HL-60 (cell line): ENCODE results near the gene EPOP.

Experiments
- DNase-seq, 2 experiments: peaks; one replicate each; pipeline ENCODE4 v3.0.0-alpha.2; 2010 to 2020; ENCODE audit warnings: low read depth in 1 of 2, low spot score in 1 of 2
- H3K27ac ChIP-seq: fragments of 250-450 bp; sonication (Bioruptor Pico); replicated peaks from 2 replicates; pipeline ENCODE4 v1.5.1; 2020; ENCODE audit warnings: mild to moderate bottlenecking, moderate library complexity
- H3K27me3 ChIP-seq: fragments of 250-450 bp; sonication (Bioruptor Pico); 2 replicates; pipeline ENCODE4 v1.5.1; 2021; ENCODE audit warnings: mild to moderate bottlenecking, moderate library complexity; ENCODE audit not compliant: insufficient read depth, poor library complexity, severe bottlenecking
- H3K4me3 ChIP-seq: replicated peaks from 2 replicates; pipeline ENCODE4 v1.5.1; 2011; ENCODE audit warnings: mild to moderate bottlenecking, control low read depth, low read length; ENCODE audit not compliant: insufficient read depth
- CTCF ChIP-seq: IDR thresholded peaks from one replicate; pipeline ENCODE4 v1.5.1; 2011; ENCODE audit warnings: low read length, control low read depth, inconsistent platforms; ENCODE audit not compliant: insufficient read depth
- GABPA ChIP-seq: IDR thresholded peaks from 2 replicates; pipeline ENCODE4 v1.6.1; 2012; ENCODE audit warnings: low read depth
- POLR2AphosphoS5 ChIP-seq: IDR thresholded peaks from 2 replicates; pipeline ENCODE4 v1.6.1; 2012; ENCODE audit warnings: low read depth
- REST ChIP-seq: IDR thresholded peaks from 2 replicates; pipeline ENCODE4 v1.6.1; 2012; ENCODE audit warnings: low read depth; ENCODE audit not compliant: insufficient replicate concordance
- SPI1 ChIP-seq: IDR thresholded peaks from 2 replicates; pipeline ENCODE4 v1.6.1; 2012; ENCODE audit warnings: low read depth, mild to moderate bottlenecking, borderline replicate concordance

The EPOP gene

GRCh38 chr17:38672788-38673706, 1.7 kb downstream of the EPOP start:
- H3K27ac ChIP-seq: no peak overlapping the region
- no peak for DNase-seq
- peaks cover 56% of the 10 kb centered on the region for H3K27me3 ChIP-seq
- TF ChIP-seq SPI1 (no peak), CTCF (no peak), GABPA (no peak), REST (no peak), POLR2AphosphoS5 (no peak)
- H3K4me3 ChIP-seq: no peak overlapping the region

GRCh38 chr17:38671939-38672720, 2.6 kb downstream of the EPOP start:
- no peak for DNase-seq
- Histone ChIP-seq H3K27me3 (peaks cover 59% of the 10 kb centered on the region), H3K27ac (no peak overlapping the region), H3K4me3 (no peak overlapping the region)
- TF ChIP-seq GABPA (no peak), REST (no peak), CTCF (no peak), SPI1 (no peak)

- DNase-seq: no peak
- H3K27me3 ChIP-seq: peaks cover 50% of the 10 kb centered on the region
- no peak overlapping the region for H3K4me3 ChIP-seq
- TF ChIP-seq REST (no peak), GABPA (no peak), CTCF (no peak)
- H3K27ac ChIP-seq: no peak overlapping the region
Observed at GRCh38 chr17:38669520-38669919, 5.2 kb downstream of the EPOP start.
